HepG2 (cell line): ENCODE data around the gene TYROBP. TPM values are rescaled to one million over a fixed set of nuclear protein-coding genes. Genes with fewer than 3 reads are reported as not detected.

Experiments
- CC2D1A ChIP-seq: sonication (generic); formaldehyde crosslinking; IDR thresholded peaks from 2 replicates; pipeline ENCODE4 v1.8.1; 2023; ENCODE audit warnings: mild to moderate bottlenecking, missing genetic modification reagents
- DR1 ChIP-seq: sonication (generic); formaldehyde crosslinking; IDR thresholded peaks from 2 replicates; pipeline ENCODE4 v1.8.0; 2021; ENCODE audit warnings: mild to moderate bottlenecking, missing genetic modification reagents, inconsistent platforms
- FOXK2 ChIP-seq: fragments of 450-650 bp; IDR thresholded peaks from 2 replicates; pipeline ENCODE4 v1.6.1; 2016
- KDM6A ChIP-seq: IDR thresholded peaks from 2 replicates; pipeline ENCODE4 v1.6.1; 2016; ENCODE audit warnings: low read depth
- RAD51 ChIP-seq: fragments of 450-650 bp; IDR thresholded peaks from 2 replicates; pipeline ENCODE4 v1.6.1; 2016; ENCODE audit warnings: borderline replicate concordance
- RBAK ChIP-seq: sonication (generic); formaldehyde crosslinking; IDR thresholded peaks from 2 replicates; pipeline ENCODE4 v1.5.1; 2020; ENCODE audit warnings: mild to moderate bottlenecking, missing genetic modification reagents
- SNRNP70 ChIP-seq: fragments of 200-400 bp; formaldehyde crosslinking; IDR thresholded peaks from 2 replicates; pipeline ENCODE4 v1.6.1; 2017; ENCODE audit warnings: mild to moderate bottlenecking, low read depth, low read length, moderate library complexity
- SPEN ChIP-seq: sonication (generic); formaldehyde crosslinking; IDR thresholded peaks from 2 replicates; pipeline ENCODE4 v1.5.1; 2020; ENCODE audit warnings: low read depth, mild to moderate bottlenecking, missing genetic modification reagents
- ZNF672 ChIP-seq: sonication (generic); formaldehyde crosslinking; IDR thresholded peaks from 2 replicates; pipeline ENCODE4 v1.8.1; 2022; ENCODE audit warnings: missing genetic modification reagents
- polyA plus RNA-seq, 8 experiments: library from polyadenylated mRNA; depleted of rRNA in 3 of 8; stranded (reverse) in 7 of 8; unstranded in 1 of 8; fragments of >200 nt; fragmentation: Illumina TruSeq in 4 of 8; extraction: Trizol in 4 of 8; gene quantifications; 2 replicates each; pipeline versions ENCODE4 v1.2.1 to v1.2.3, GENCODE V29; 2011 to 2016; ENCODE audit warnings: low read depth in 4 of 8, missing spikeins in 1 of 8, mixed read lengths in 1 of 8; ENCODE audit not compliant: insufficient read depth in 1 of 8
- total RNA-seq, 5 experiments: library from RNA; depleted of rRNA; stranded (reverse); fragments of >200 nt; fragmentation: Illumina TruSeq; extraction: Trizol; gene quantifications; 2 replicates each; pipeline ENCODE4 v1.2.3, GENCODE V29; 2016; ENCODE audit warnings: low read depth in 1 of 5
- TF ChIP-seq, protein P1 (sequence below): sonication (generic); formaldehyde crosslinking; IDR thresholded peaks from 2 replicates; pipeline ENCODE4 v1.4.0; 2020; ENCODE audit warnings: missing genetic modification reagents
- TF ChIP-seq, protein P2 (sequence below): sonication (generic); formaldehyde crosslinking; IDR thresholded peaks from 2 replicates; pipeline ENCODE4 v1.8.1; 2023; ENCODE audit warnings: mild to moderate bottlenecking, inconsistent platforms, moderate library complexity, missing genetic modification reagents, borderline replicate concordance
- TF ChIP-seq, protein P3 (sequence below): sonication (generic); formaldehyde crosslinking; conservative IDR thresholded peaks from 2 replicates; pipeline ENCODE4 v1.4.0; 2020; ENCODE audit warnings: missing genetic modification reagents
- TF ChIP-seq, protein P4 (sequence below): sonication (generic); formaldehyde crosslinking; IDR thresholded peaks from one replicate; pipeline ENCODE4 v1.5.1; 2020; ENCODE audit warnings: mild to moderate bottlenecking, missing genetic modification reagents; ENCODE audit errors: not compliant biosample characterization

Gene TYROBP
- total and polyA plus RNA-seq, 2 of the 13 experiments (the other 11 are each of a cell fraction or from before 2014, with no cell fraction given): not detected

DNA sequence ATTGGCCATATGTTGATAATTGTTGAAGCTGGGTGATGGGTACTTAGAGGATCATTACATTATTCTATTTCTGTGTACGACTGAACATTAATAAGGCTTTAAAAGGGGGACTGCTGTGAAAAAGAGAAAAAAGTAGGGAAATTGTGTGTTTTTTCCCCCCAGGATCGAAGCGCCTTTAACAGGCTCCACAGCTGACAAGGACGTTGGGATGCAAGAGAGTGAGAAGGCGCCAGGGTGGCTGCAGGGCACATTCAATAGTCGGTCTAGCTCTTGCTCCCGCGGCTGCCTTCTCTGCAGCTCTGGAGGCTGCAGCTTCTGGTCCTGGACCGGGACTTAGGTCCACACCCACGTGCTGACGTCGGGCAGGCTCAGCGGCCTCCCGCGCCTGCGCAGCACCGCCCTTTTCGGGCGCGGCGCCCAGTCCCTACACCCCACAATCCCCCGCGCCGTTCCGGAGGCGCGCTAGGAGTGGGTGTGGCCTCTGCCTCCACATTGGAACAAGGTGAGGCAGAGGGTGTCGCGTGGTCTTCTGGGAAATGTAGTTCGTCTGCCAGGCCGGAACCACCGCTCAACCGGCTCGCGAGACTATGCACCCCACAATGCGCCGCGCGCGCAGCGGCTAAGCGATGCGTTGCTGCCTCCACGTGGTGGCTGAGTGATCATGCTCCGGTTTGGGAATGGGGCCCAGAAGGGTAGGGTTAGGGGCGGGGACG is 23.2 kb upstream of the TYROBP start (continued):
- TF ChIP-seq SPEN (CRISPR knock-in tag) (peak; percentile 98), KDM6A (CRISPR knock-in tag) (no peak), RAD51 (no peak), DR1 (CRISPR knock-in tag) (0 out of 2 replicates have a peak, but pooled peaks have one; percentile 69), CC2D1A (no peak), ZNF672 (CRISPR knock-in tag) (no peak), FOXK2 (peak; percentile 69), RBAK (CRISPR knock-in tag) (no peak), SNRNP70 (no peak)
- TF ChIP-seq, protein P1, sequence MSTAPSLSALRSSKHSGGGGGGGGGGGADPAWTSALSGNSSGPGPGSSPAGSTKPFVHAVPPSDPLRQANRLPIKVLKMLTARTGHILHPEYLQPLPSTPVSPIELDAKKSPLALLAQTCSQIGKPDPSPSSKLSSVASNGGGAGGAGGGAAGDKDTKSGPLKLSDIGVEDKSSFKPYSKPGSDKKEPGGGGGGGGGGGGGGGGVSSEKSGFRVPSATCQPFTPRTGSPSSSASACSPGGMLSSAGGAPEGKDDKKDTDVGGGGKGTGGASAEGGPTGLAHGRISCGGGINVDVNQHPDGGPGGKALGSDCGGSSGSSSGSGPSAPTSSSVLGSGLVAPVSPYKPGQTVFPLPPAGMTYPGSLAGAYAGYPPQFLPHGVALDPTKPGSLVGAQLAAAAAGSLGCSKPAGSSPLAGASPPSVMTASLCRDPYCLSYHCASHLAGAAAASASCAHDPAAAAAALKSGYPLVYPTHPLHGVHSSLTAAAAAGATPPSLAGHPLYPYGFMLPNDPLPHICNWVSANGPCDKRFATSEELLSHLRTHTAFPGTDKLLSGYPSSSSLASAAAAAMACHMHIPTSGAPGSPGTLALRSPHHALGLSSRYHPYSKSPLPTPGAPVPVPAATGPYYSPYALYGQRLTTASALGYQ: no peak
- TF ChIP-seq, protein P2, sequence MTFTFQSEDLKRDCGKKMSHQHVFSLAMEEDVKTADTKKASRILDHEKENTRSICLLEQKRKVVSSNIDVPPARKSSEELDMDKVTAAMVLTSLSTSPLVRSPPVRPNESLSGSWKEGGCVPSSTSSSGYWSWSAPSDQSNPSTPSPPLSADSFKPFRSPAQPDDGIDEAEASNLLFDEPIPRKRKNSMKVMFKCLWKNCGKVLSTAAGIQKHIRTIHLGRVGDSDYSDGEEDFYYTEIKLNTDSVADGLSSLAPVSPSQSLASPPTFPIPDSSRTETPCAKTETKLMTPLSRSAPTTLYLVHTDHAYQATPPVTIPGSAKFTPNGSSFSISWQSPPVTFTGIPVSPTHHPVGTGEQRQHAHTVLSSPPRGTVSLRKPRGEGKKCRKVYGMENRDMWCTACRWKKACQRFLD: no peak
- TF ChIP-seq, protein P3, sequence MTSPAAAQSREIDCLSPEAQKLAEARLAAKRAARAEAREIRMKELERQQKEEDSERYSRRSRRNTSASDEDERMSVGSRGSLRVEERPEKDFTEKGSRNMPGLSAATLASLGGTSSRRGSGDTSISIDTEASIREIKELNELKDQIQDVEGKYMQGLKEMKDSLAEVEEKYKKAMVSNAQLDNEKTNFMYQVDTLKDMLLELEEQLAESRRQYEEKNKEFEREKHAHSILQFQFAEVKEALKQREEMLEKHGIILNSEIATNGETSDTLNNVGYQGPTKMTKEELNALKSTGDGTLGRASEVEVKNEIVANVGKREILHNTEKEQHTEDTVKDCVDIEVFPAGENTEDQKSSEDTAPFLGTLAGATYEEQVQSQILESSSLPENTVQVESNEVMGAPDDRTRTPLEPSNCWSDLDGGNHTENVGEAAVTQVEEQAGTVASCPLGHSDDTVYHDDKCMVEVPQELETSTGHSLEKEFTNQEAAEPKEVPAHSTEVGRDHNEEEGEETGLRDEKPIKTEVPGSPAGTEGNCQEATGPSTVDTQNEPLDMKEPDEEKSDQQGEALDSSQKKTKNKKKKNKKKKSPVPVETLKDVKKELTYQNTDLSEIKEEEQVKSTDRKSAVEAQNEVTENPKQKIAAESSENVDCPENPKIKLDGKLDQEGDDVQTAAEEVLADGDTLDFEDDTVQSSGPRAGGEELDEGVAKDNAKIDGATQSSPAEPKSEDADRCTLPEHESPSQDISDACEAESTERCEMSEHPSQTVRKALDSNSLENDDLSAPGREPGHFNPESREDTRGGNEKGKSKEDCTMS (CRISPR knock-in tag): no peak
- TF ChIP-seq, protein P4, sequence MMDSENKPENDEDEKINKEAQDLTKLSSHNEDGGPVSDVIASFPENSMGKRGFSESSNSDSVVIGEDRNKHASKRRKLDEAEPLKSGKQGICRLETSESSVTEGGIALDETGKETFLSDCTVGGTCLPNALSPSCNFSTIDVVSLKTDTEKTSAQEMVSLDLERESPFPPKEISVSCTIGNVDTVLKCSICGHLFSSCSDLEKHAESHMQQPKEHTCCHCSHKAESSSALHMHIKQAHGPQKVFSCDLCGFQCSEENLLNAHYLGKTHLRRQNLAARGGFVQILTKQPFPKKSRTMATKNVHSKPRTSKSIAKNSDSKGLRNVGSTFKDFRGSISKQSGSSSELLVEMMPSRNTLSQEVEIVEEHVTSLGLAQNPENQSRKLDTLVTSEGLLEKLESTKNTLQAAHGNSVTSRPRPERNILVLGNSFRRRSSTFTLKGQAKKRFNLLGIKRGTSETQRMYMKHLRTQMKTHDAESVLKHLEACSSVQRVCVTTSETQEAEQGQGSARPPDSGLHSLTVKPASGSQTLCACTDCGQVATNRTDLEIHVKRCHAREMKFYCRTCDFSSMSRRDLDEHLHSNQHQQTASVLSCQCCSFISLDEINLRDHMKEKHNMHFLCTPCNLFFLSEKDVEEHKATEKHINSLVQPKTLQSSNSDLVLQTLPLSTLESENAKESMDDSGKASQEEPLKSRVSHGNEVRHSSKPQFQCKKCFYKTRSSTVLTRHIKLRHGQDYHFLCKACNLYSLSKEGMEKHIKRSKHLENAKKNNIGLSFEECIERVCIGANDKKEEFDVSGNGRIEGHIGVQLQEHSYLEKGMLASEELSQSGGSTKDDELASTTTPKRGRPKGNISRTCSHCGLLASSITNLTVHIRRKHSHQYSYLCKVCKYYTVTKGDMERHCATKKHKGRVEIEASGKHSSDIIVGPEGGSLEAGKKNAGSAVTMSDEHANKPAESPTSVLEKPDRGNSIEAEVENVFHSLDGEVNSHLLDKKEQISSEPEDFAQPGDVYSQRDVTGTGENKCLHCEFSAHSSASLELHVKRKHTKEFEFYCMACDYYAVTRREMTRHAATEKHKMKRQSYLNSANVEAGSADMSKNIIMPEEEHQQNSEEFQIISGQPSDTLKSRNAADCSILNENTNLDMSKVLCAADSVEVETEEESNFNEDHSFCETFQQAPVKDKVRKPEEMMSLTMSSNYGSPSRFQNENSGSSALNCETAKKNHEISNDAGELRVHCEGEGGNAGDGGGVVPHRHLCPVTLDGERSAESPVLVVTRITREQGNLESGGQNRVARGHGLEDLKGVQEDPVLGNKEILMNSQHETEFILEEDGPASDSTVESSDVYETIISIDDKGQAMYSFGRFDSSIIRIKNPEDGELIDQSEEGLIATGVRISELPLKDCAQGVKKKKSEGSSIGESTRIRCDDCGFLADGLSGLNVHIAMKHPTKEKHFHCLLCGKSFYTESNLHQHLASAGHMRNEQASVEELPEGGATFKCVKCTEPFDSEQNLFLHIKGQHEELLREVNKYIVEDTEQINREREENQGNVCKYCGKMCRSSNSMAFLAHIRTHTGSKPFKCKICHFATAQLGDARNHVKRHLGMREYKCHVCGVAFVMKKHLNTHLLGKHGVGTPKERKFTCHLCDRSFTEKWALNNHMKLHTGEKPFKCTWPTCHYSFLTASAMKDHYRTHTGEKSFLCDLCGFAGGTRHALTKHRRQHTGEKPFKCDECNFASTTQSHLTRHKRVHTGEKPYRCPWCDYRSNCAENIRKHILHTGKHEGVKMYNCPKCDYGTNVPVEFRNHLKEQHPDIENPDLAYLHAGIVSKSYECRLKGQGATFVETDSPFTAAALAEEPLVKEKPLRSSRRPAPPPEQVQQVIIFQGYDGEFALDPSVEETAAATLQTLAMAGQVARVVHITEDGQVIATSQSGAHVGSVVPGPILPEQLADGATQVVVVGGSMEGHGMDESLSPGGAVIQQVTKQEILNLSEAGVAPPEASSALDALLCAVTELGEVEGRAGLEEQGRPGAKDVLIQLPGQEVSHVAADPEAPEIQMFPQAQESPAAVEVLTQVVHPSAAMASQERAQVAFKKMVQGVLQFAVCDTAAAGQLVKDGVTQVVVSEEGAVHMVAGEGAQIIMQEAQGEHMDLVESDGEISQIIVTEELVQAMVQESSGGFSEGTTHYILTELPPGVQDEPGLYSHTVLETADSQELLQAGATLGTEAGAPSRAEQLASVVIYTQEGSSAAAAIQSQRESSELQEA (CRISPR knock-in tag): no peak
